Neutrophil (primary cell): ENCODE results near the gene PREB.

Experiments used
- H3K27ac ChIP-seq: fragments of 200-600 bp; sonication (generic); 2 replicates; pipeline ENCODE4 v1.5.1; 2016; ENCODE audit warnings: mild to moderate bottlenecking, moderate library complexity
- H3K27me3 ChIP-seq: fragments of 200-600 bp; sonication (generic); 2 replicates; pipeline ENCODE4 v1.6.0; 2016; ENCODE audit warnings: mild to moderate bottlenecking
- H3K36me3 ChIP-seq: fragments of 200-600 bp; sonication (generic); 2 replicates; pipeline ENCODE4 v1.5.1; 2017
- H3K4me1 ChIP-seq, 2 experiments: fragments of 200-600 bp in 1 of 2; sonication (generic) in 1 of 2; 1 replicate in 1 of 2; 2 replicates in 1 of 2; pipeline versions ENCODE4 v1.5.1 to v1.6.1; 2013 to 2016; ENCODE audit warnings: low read depth in 1 of 2, low read length in 1 of 2, mild to moderate bottlenecking in 1 of 2, moderate library complexity in 1 of 2; ENCODE audit not compliant: control insufficient read depth in 1 of 2, insufficient read depth in 1 of 2
- H3K4me3 ChIP-seq, 2 experiments: fragments of 200-600 bp in 1 of 2; sonication (generic) in 1 of 2; 1 replicate in 1 of 2; 2 replicates in 1 of 2; pipeline ENCODE4 v1.5.1; 2013 to 2016; ENCODE audit warnings: low read depth in 1 of 2, low read length in 1 of 2, mild to moderate bottlenecking in 1 of 2, moderate library complexity in 1 of 2
- H3K9me3 ChIP-seq: fragments of 200-600 bp; sonication (generic); 2 replicates; pipeline ENCODE4 v1.5.1; 2016
- TF ChIP-seq, protein P1 (sequence below): fragments of 200-600 bp; sonication (generic); IDR thresholded peaks from 2 replicates; pipeline ENCODE4 v1.5.1; 2016; ENCODE audit warnings: antibody characterized with exemption

PREB gene

DNA sequence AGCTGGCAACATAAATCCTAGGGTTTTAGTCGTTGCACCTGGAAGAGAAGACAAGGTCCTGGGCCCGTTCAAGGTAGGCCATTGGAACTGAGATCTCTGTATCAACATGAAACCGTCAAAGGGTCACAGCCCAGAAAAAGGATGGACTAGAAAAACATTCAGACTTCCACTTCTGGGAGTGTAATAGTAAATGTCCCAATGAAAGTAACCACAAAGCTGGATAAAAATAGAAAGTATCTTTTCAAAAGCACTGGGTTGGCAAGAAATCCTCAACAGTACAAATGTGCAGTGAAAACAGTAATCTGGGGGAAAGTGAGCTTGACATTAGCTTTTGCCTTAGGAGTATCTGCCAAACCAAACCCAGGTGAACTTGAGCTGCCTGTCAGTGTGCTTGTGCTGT lies 28.5 kb downstream of the PREB start:
- TF ChIP-seq, protein P1, sequence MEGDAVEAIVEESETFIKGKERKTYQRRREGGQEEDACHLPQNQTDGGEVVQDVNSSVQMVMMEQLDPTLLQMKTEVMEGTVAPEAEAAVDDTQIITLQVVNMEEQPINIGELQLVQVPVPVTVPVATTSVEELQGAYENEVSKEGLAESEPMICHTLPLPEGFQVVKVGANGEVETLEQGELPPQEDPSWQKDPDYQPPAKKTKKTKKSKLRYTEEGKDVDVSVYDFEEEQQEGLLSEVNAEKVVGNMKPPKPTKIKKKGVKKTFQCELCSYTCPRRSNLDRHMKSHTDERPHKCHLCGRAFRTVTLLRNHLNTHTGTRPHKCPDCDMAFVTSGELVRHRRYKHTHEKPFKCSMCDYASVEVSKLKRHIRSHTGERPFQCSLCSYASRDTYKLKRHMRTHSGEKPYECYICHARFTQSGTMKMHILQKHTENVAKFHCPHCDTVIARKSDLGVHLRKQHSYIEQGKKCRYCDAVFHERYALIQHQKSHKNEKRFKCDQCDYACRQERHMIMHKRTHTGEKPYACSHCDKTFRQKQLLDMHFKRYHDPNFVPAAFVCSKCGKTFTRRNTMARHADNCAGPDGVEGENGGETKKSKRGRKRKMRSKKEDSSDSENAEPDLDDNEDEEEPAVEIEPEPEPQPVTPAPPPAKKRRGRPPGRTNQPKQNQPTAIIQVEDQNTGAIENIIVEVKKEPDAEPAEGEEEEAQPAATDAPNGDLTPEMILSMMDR: no peak
- Histone ChIP-seq H3K27ac (no peak overlapping the region), H3K27me3 (no peaks in the 10 kb centered on the region)

GRCh38 chr2:27102329-27102728 lies 32.1 kb downstream of the PREB start:
- Histone ChIP-seq H3K36me3 (no peaks in the 10 kb centered on the region), H3K4me3 (no peak overlapping the region), H3K4me1 (no peaks in the 10 kb centered on the region), H3K27me3 (no peaks in the 10 kb centered on the region), H3K27ac (no peak overlapping the region), H3K9me3 (no peaks in the 10 kb centered on the region)
- TF ChIP-seq, protein P1: no peak

More for the DNA sequence above, 28.5 kb downstream of the PREB start:
- Histone ChIP-seq H3K4me1 (no peaks in the 10 kb centered on the region), H3K36me3 (no peaks in the 10 kb centered on the region), H3K4me3 (no peak overlapping the region), H3K9me3 (no peaks in the 10 kb centered on the region)

DNA sequence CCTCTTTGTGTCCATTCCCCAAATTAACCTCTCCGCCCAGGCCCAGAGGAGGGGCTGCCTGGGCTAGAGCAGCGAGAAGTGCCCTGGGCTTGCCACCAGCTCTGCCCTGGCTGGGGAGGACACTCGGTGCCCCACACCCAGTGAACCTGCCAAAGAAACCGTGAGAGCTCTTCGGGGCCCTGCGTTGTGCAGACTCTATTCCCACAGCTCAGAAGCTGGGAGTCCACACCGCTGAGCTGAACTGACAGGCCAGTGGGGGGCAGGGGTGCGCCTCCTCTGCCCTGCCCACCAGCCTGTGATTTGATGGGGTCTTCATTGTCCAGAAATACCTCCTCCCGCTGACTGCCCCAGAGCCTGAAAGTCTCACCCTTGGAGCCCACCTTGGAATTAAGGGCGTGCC lies 34.4 kb downstream of the PREB start:
- Histone ChIP-seq H3K9me3 (no peaks in the 10 kb centered on the region), H3K4me1 (peaks cover 11 to 12% of the 10 kb centered on the region in 2 experiments), H3K27me3 (no peaks in the 10 kb centered on the region), H3K36me3 (no peaks in the 10 kb centered on the region), H3K27ac (no peak overlapping the region), H3K4me3 (no peak overlapping the region)
- TF ChIP-seq, protein P1: no peak

GRCh38 chr2:27099334-27099955 lies 35.0 kb downstream of the PREB start:
- Histone ChIP-seq H3K27ac (no peak overlapping the region), H3K4me1 (peaks cover 11 to 12% of the 10 kb centered on the region in 2 experiments), H3K9me3 (no peaks in the 10 kb centered on the region), H3K36me3 (no peaks in the 10 kb centered on the region), H3K4me3 (no peak overlapping the region), H3K27me3 (no peaks in the 10 kb centered on the region)
- TF ChIP-seq, protein P1: no peak

DNA sequence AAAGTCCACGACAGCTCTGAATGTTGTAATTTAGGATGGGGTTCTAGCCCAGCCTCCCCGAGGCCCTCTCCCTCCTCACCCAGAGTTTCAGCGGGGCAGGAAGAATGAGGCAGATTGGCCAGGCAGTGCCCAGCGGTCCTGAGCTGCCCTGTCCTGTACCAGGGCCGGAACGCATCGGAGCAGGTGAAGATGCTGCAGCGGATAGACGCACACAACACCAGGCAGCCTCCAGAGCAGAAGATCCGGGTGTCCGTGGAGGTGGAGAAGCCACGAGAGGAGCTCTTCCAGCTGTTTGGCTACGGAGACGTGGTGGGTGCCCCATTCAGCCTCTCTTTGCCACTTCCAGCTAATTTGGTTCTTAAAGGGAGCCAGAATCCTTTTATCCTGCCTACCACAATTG lies 37.1 kb downstream of the PREB start:
- Histone ChIP-seq H3K27ac (no peak overlapping the region), H3K4me3 (no peak overlapping the region), H3K27me3 (no peaks in the 10 kb centered on the region), H3K36me3 (no peaks in the 10 kb centered on the region), H3K4me1 (peaks cover 11 to 12% of the 10 kb centered on the region in 2 experiments), H3K9me3 (no peaks in the 10 kb centered on the region)
- TF ChIP-seq, protein P1: no peak
